Kidney epithelial cell (primary cell): ENCODE results near the gene WASF2. TPM values are rescaled to one million over a fixed set of nuclear protein-coding genes. Genes with fewer than 3 reads are reported as not detected.
"Not testable (repeated sequence)": the region's sequence is repeated elsewhere in the genome, so short reads cannot be mapped to it uniquely, and the experiment has no call there.

Source experiments
- DNase-seq: peaks from one replicate; pipeline ENCODE4 v3.0.0-alpha.2; 2010; ENCODE audit warnings: low read depth
- H3K27me3 ChIP-seq: 2 replicates; pipeline ENCODE4 v1.6.0; 2011; ENCODE audit warnings: low read length; ENCODE audit not compliant: control insufficient read depth, insufficient read depth
- H3K36me3 ChIP-seq: 2 replicates; pipeline ENCODE4 v1.5.1; 2011; ENCODE audit warnings: low read length; ENCODE audit not compliant: control insufficient read depth, insufficient read depth
- H3K4me3 ChIP-seq: 2 replicates; pipeline ENCODE4 v1.5.1; 2011; ENCODE audit warnings: low read depth, mild to moderate bottlenecking, control low read depth, low read length
- total RNA-seq: library from RNA; depleted of rRNA; stranded (reverse); fragments of >200 nt; gene quantifications from 2 replicates; pipeline ENCODE4 v1.2.3, GENCODE V29; 2015
- TF ChIP-seq, protein P1 (sequence below): IDR thresholded peaks from 2 replicates; pipeline ENCODE4 v1.5.1; 2011; ENCODE audit warnings: mild to moderate bottlenecking, moderate library complexity, low read length, control low read depth, inconsistent platforms; ENCODE audit not compliant: insufficient read depth, poor library complexity, severe bottlenecking

The WASF2 gene
- total RNA-seq, 1 donor from 2014 or later = 52.4 TPM

DNA sequence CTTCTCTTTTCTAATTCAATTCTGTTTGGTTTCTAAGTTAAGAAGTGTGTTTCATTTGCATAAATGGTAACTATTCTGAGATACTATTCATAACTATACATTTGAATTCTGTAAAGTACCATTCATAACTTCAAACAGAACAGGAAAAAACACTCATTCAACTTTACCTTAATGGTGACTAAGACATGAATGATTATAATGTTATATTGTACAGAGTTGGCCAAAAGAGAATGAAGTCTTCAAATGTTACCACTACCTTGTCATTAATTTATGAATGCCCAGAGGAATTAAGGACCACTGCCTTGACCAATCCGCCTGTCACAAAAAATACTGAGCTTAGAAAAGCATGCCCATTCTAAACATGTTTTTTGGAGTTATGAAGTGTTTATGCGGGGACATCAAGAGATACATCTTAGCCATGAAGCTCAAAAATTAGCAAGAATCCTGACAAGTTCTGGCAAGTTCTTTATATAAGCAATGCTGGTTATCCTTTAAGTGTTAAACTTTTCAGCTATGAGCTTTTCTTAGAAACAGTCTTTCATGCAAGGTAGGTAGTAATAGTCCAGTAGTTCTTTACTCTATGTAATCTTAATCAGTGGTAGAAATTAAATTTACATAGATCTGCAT is 7.9 kb downstream of the WASF2 start:
- no peak for DNase-seq
- H3K27me3 ChIP-seq = no peaks in the 10 kb centered on the region
- TF ChIP-seq, protein P1, sequence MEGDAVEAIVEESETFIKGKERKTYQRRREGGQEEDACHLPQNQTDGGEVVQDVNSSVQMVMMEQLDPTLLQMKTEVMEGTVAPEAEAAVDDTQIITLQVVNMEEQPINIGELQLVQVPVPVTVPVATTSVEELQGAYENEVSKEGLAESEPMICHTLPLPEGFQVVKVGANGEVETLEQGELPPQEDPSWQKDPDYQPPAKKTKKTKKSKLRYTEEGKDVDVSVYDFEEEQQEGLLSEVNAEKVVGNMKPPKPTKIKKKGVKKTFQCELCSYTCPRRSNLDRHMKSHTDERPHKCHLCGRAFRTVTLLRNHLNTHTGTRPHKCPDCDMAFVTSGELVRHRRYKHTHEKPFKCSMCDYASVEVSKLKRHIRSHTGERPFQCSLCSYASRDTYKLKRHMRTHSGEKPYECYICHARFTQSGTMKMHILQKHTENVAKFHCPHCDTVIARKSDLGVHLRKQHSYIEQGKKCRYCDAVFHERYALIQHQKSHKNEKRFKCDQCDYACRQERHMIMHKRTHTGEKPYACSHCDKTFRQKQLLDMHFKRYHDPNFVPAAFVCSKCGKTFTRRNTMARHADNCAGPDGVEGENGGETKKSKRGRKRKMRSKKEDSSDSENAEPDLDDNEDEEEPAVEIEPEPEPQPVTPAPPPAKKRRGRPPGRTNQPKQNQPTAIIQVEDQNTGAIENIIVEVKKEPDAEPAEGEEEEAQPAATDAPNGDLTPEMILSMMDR = no peak
- H3K36me3 ChIP-seq = no peaks in the 10 kb centered on the region
- no peak overlapping the region for H3K4me3 ChIP-seq

DNA sequence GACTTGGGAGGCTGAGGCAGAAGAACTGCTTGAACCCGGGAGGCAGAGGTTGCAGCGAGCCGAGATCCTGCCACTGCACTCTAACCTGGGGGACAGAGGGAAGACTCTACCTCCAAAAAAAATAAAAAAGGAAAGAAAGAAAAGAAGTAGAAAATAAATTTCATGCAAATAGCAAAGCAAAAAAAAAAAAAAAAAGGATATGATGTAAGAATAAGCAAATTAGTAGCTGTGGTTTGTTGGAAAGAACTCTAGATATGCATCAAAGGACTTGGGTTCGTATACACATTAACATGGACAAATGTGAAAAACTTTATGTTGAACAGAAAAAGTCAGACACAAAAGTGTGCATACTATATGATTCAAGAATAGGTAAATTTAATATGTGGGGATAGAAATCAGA is 11.9 kb downstream of the WASF2 start:
- DNase-seq = no peak
- no peaks in the 10 kb centered on the region for H3K36me3 ChIP-seq
- H3K27me3 ChIP-seq = no peaks in the 10 kb centered on the region
- no peak overlapping the region for H3K4me3 ChIP-seq
- TF ChIP-seq, protein P1 = no peak

DNA sequence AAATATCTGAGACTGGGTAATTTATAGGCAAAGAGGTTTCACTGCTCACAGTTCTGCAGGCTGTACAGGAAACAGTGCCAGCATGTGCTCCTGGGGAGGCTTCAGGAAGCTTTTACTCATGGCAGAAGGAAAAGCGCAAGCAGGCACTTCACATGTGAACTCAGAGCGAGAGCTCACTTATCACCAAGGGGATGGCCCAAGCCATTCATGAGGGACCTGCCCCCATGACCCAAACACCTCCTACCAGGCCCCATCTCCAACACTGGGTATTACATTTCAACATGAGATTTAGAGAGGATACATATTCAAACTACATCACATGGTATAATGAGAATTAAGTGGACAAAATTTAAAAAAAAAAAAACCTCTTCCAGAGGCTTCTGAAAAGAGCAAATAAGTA is 13.7 kb downstream of the WASF2 start:
- TF ChIP-seq, protein P1 = no peak
- Histone ChIP-seq H3K36me3 (no peaks in the 10 kb centered on the region), H3K4me3 (no peak overlapping the region), H3K27me3 (no peaks in the 10 kb centered on the region)
- DNase-seq = no peak

DNA sequence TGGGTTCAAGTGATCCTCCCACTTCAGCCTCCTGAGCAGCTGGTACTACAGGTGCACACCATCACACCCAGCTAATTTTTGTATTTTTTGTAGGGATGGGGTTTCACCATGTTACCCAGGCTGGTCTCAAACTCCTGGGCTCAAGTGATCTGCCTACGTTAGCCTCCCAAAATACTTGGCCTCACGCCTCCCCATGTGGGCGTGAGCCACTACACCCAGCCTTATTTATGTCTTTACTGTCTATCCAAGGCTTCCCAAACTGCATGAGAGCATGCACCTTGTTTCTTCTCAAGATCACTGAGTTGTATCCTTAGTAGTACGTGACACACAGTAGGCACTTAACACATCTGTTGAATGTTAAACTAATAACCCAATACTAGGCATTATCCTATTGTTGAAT is 14.2 kb downstream of the WASF2 start:
- TF ChIP-seq, protein P1 = no peak
- DNase-seq = no peak
- no peaks in the 10 kb centered on the region for H3K36me3 ChIP-seq
- no peaks in the 10 kb centered on the region for H3K27me3 ChIP-seq
- H3K4me3 ChIP-seq = no peak overlapping the region

DNA sequence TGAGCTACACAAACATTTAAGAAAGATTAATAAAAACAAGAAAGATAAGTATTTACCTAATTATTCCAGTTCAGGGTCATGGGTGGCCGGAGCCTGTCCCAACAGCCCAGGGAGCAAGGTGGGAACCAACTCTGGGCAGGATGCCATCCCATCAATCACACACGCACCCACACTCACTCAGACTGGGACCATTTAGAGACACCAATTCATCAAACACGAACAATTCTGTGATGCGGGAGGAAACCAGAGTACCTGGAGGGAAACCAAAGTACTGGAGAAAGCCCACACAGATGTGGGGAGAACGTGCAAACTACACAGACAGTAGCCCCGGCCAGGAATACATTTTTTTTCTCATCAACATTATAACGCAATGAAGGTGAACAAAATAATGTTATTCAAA is 16.2 kb downstream of the WASF2 start:
- no peak overlapping the region for H3K4me3 ChIP-seq
- DNase-seq = no peak
- no peaks in the 10 kb centered on the region for H3K27me3 ChIP-seq
- TF ChIP-seq, protein P1 = no peak
- H3K36me3 ChIP-seq = no peaks in the 10 kb centered on the region

DNA sequence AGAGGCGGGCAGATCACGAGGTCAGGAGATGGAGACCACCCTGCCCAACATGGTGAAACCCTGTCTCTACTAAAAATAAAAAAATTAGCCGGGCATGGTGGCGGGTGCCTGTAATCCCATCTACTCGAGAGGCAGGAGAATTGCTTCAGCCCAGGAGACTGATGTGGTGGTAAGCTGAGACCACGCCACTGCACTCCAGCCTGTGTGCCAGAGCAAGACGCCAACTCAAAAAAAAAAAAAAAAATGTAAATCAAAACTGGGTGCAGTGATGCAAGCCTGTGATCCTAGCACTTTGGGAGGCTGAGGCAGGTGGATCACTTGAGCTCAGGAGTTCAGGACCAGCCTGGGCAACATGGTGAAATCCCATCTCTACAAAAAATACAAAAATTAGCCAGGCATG is 17.9 kb downstream of the WASF2 start:
- not testable (repeated sequence) for DNase-seq, H3K36me3 ChIP-seq, H3K4me3 ChIP-seq, H3K27me3 ChIP-seq
